Right atrium auricular region (tissue), 2 donors: Measurements from ENCODE around the gene SERPINE1. TPM values are rescaled to one million over a fixed set of nuclear protein-coding genes. Genes with fewer than 3 reads are reported as not detected.
A peak's percentile ranks its signal among the peaks of the same experiment; 100 is the strongest.

Experiments used
- DNase-seq: peaks from one replicate; pipeline ENCODE4 v3.0.0-alpha.2; 2019; ENCODE audit warnings: low spot score
- H3K27ac ChIP-seq, 2 donors: fragments of 200-600 bp; sonication (generic); 1 replicate in 1 of 2; 2 replicates in 1 of 2; pipeline ENCODE4 v1.5.1; 2016 to 2019
- H3K27me3 ChIP-seq, 2 donors: fragments of 200-600 bp; sonication (generic); one replicate each; pipeline versions ENCODE4 v1.5.1 to v1.6.0; 2017 to 2019
- H3K36me3 ChIP-seq: fragments of 200-600 bp; sonication (generic); one replicate; pipeline ENCODE4 v1.5.1; 2016
- H3K4me1 ChIP-seq, 2 donors: fragments of 200-600 bp; sonication (generic); one replicate each; pipeline versions ENCODE4 v1.5.1 to v1.6.0; 2017 to 2019
- H3K4me3 ChIP-seq, 2 donors: fragments of 200-600 bp; sonication (generic); 1 replicate in 1 of 2; 2 replicates in 1 of 2; pipeline ENCODE4 v1.5.1; 2017 to 2019; ENCODE audit warnings: mild to moderate bottlenecking in 1 of 2, moderate library complexity in 1 of 2
- H3K9me3 ChIP-seq, 2 donors: fragments of 200-600 bp; sonication (generic); one replicate each; pipeline ENCODE4 v1.5.1; 2019
- total RNA-seq, 2 donors: library from RNA; depleted of rRNA; stranded (reverse); fragments of >200 nt; gene quantifications; one replicate each; pipeline ENCODE4 v1.1.0, GENCODE V29; 2016
- TF ChIP-seq, protein P1 (sequence below), 2 donors: fragments of 200-600 bp; sonication (generic); IDR thresholded peaks; one replicate each; pipeline ENCODE4 v1.5.1; 2019; ENCODE audit warnings: antibody characterized with exemption in 2 of 2

SERPINE1 gene
- total RNA-seq, 2 donors from 2014 or later: 28.0 to 40.8 TPM

DNA sequence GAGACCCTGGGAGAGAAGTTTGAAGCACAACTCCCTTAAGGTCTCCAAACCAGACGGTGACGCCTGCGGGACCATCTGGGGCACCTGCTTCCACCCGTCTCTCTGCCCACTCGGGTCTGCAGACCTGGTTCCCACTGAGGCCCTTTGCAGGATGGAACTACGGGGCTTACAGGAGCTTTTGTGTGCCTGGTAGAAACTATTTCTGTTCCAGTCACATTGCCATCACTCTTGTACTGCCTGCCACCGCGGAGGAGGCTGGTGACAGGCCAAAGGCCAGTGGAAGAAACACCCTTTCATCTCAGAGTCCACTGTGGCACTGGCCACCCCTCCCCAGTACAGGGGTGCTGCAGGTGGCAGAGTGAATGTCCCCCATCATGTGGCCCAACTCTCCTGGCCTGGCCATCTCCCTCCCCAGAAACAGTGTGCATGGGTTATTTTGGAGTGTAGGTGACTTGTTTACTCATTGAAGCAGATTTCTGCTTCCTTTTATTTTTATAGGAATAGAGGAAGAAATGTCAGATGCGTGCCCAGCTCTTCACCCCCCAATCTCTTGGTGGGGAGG lies 10.8 kb downstream of the SERPINE1 start:
- peak overlapping the region; percentile 60 to 73 for H3K27ac ChIP-seq
- H3K4me3 ChIP-seq: no peak overlapping the region
- DNase-seq: no peak
- peaks cover 0 to 17% of the 10 kb centered on the region in 2 donors for H3K4me1 ChIP-seq
- H3K9me3 ChIP-seq: no peaks in the 10 kb centered on the region
- peaks cover 12% of the 10 kb centered on the region for H3K36me3 ChIP-seq
- H3K27me3 ChIP-seq: no peaks in the 10 kb centered on the region
- TF ChIP-seq, protein P1, sequence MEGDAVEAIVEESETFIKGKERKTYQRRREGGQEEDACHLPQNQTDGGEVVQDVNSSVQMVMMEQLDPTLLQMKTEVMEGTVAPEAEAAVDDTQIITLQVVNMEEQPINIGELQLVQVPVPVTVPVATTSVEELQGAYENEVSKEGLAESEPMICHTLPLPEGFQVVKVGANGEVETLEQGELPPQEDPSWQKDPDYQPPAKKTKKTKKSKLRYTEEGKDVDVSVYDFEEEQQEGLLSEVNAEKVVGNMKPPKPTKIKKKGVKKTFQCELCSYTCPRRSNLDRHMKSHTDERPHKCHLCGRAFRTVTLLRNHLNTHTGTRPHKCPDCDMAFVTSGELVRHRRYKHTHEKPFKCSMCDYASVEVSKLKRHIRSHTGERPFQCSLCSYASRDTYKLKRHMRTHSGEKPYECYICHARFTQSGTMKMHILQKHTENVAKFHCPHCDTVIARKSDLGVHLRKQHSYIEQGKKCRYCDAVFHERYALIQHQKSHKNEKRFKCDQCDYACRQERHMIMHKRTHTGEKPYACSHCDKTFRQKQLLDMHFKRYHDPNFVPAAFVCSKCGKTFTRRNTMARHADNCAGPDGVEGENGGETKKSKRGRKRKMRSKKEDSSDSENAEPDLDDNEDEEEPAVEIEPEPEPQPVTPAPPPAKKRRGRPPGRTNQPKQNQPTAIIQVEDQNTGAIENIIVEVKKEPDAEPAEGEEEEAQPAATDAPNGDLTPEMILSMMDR (IDR thresholded peaks at IDR 0.05): no peak

DNA sequence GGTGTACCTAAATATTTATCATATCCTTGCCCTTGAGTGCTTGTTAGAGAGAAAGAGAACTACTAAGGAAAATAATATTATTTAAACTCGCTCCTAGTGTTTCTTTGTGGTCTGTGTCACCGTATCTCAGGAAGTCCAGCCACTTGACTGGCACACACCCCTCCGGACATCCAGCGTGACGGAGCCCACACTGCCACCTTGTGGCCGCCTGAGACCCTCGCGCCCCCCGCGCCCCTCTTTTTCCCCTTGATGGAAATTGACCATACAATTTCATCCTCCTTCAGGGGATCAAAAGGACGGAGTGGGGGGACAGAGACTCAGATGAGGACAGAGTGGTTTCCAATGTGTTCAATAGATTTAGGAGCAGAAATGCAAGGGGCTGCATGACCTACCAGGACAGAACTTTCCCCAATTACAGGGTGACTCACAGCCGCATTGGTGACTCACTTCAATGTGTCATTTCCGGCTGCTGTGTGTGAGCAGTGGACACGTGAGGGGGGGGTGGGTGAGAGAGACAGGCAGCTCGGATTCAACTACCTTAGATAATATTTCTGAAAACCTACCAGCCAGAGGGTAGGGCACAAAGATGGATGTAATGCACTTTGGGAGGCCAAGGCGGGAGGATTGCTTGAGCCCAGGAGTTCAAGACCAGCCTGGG lies 11.4 kb downstream of the SERPINE1 start:
- Histone ChIP-seq H3K9me3 (no peaks in the 10 kb centered on the region), H3K27ac (peak overlapping the region; percentile 60 to 73), H3K4me1 (peaks cover 0 to 17% of the 10 kb centered on the region in 2 donors), H3K36me3 (peaks cover 12% of the 10 kb centered on the region), H3K4me3 (no peak overlapping the region), H3K27me3 (no peaks in the 10 kb centered on the region)
- DNase-seq: peak; percentile 95
- TF ChIP-seq, protein P1 (IDR thresholded peaks at IDR 0.05): peak; percentile 64 to 93

DNA sequence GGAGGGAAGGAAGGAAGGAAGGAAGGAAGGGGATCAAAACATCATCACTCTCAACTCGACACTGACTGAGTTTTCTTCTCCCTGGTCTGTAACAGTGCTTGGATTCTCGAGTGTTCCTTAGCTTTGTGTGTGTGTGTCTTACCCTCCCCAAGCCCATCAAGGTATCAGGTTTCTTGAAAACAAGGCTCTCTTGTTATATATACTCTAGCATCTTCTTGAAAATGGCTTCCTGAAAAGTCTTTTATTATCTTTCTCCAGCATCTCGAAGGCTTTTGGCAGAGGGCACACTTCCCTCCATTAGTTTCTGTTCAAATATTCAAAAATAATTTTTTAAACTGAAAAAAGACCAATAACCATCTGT lies 13.4 kb downstream of the SERPINE1 start:
- Histone ChIP-seq H3K27ac (no peak overlapping the region), H3K4me3 (no peak overlapping the region), H3K27me3 (no peaks in the 10 kb centered on the region), H3K4me1 (peaks cover 0 to 17% of the 10 kb centered on the region in 2 donors), H3K36me3 (peaks cover 12% of the 10 kb centered on the region), H3K9me3 (no peaks in the 10 kb centered on the region)
- no peak for DNase-seq
- TF ChIP-seq, protein P1 (IDR thresholded peaks at IDR 0.05): no peak

DNA sequence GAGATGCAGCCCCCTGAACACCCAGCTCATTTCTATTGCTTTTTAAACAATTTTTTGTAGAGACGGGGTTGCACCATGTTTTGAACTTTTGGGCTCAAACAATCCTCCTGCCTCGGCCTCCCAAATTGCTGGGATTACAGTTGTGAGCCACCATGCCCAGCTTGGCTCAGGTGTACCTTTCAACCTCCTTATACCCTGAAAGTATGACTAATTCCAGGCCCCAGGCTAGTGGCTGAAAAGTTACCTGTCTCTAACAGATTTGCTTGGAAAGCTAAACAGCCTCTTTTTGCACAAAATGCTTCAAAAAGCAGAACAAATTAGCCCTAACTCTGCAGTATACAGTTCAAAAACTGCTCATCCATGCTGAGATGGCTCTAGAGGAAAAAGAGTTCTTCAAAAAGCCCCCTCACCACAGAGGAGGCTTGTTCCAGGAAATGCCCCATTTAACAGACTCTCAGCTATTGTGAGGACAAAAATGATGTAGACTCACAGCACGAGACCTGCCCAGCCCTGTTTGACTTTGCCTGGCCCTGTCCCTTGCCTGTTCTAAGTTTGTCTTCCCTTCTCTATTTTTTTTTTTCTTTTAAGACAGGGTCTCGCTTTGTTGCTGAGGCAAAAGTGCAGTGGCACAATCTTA lies 14.0 kb downstream of the SERPINE1 start:
- peaks cover 8% of the 10 kb centered on the region for H3K36me3 ChIP-seq
- H3K9me3 ChIP-seq: no peaks in the 10 kb centered on the region
- peaks cover 0 to 17% of the 10 kb centered on the region in 2 donors for H3K4me1 ChIP-seq
- TF ChIP-seq, protein P1 (IDR thresholded peaks at IDR 0.05): no peak
- H3K4me3 ChIP-seq: no peak overlapping the region
- DNase-seq: no peak
- no peak overlapping the region for H3K27ac ChIP-seq
- no peaks in the 10 kb centered on the region for H3K27me3 ChIP-seq

DNA sequence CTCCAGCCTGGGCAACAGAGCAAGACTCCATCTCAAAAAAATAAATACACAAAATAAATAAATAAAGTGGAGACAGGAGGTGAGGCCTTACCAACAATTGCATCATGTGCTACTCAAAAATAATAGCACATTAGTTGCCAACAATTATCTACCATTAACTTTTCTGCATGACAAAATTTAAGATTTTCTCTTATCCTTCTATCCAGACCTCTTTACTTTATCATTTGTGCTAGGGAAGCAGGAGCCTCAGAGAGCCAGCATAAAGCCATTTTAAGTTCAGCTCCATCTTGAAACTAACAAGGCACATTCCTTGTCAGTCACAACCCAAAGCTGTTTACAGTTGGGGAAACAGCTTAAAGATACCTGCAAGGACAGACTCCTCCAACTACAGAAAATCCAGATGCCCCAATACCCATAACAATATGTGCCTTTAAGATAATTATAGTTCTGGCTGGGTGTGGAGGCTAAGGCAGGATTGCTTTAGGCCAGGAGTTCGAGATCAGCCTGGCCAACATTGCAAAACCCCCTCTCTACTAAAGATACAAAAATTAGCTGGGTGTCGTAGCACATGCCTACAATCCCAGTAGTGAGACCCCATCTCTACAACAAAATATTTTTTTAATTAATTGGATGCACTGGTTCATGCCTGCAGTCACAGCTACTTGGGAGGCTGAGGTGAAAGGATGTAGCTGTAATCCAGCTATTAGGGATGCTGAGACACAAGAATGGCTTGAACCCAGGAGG lies 25.2 kb downstream of the SERPINE1 start:
- TF ChIP-seq, protein P1 (IDR thresholded peaks at IDR 0.05): no peak
- no peak for DNase-seq
- H3K27ac ChIP-seq: no peak overlapping the region
- H3K4me3 ChIP-seq: no peak overlapping the region
- peaks cover 0 to 17% of the 10 kb centered on the region in 2 donors for H3K4me1 ChIP-seq
- H3K9me3 ChIP-seq: no peaks in the 10 kb centered on the region
- H3K27me3 ChIP-seq: no peaks in the 10 kb centered on the region
- H3K36me3 ChIP-seq: peaks cover 3% of the 10 kb centered on the region
